HCT116 (cell line): Measurements from ENCODE around the gene COL23A1.

Source experiments
- EZH2phosphoT487 ChIP-seq: fragments of 200-600 bp; IDR thresholded peaks from 2 replicates; pipeline ENCODE4 v1.6.1; 2018; ENCODE audit warnings: antibody characterized with exemption, borderline replicate concordance
- POLR2A ChIP-seq: IDR thresholded peaks from 2 replicates; pipeline ENCODE4 v1.7.0; 2011; ENCODE audit warnings: borderline replicate concordance; ENCODE audit not compliant: insufficient read depth, insufficient read length; ENCODE audit errors: extremely low read depth
- POLR2AphosphoS5 ChIP-seq: IDR thresholded peaks from 2 replicates; pipeline ENCODE4 v1.6.1; 2011; ENCODE audit warnings: mild to moderate bottlenecking, low read depth, low read length, moderate library complexity
- RAD21 ChIP-seq: IDR thresholded peaks from 2 replicates; pipeline ENCODE4 v1.6.1; 2012; ENCODE audit warnings: low read depth, mild to moderate bottlenecking
- ZFX ChIP-seq: fragments of 450-650 bp; IDR thresholded peaks from 2 replicates; pipeline ENCODE4 v1.6.1; 2017
- TF ChIP-seq, protein P1 (sequence below), 3 experiments: fragments of 200-600 bp in 1 of 3; sonication (generic) in 1 of 3; IDR thresholded peaks in 2 of 3; conservative IDR thresholded peaks in 1 of 3; 2 replicates each; pipeline ENCODE4 v1.5.1; 2012 to 2017; ENCODE audit warnings: low read depth in 2 of 3, low read length in 2 of 3, antibody characterized with exemption in 1 of 3, borderline replicate concordance in 1 of 3, control low read depth in 1 of 3, mild to moderate bottlenecking in 1 of 3, mixed read lengths in 1 of 3, mixed run types in 1 of 3, moderate library complexity in 1 of 3; ENCODE audit not compliant: insufficient read depth in 1 of 3
- TF ChIP-seq, protein P2 (sequence below): IDR thresholded peaks from 2 replicates; pipeline ENCODE4 v1.6.1; 2012
- TF ChIP-seq, protein P3 (sequence below): IDR thresholded peaks from 2 replicates; pipeline ENCODE4 v1.6.1; 2012; ENCODE audit warnings: low read depth

DNA sequence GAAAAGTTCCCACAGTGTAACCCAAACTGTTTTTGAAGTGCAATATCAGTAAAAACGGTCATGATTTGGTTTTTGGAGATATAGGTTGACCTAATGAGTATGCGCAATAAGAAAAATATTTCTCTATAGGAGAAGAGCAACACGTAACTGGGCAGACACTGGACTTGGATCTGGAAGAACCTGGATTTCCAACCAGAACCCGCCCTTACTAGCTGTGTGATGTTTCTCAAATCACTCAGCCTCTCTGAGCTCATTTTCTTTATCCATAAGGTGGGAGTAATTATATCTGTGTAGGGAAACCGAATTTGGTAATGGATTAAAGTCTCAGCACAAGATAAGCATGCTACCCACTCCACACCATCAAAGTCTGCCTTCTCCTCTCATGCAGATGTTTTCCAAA lies 169.1 kb downstream of the COL23A1 start:
- no peak for TF ChIP-seq ZFX
- no peak for TF ChIP-seq POLR2A
- TF ChIP-seq, protein P1, sequence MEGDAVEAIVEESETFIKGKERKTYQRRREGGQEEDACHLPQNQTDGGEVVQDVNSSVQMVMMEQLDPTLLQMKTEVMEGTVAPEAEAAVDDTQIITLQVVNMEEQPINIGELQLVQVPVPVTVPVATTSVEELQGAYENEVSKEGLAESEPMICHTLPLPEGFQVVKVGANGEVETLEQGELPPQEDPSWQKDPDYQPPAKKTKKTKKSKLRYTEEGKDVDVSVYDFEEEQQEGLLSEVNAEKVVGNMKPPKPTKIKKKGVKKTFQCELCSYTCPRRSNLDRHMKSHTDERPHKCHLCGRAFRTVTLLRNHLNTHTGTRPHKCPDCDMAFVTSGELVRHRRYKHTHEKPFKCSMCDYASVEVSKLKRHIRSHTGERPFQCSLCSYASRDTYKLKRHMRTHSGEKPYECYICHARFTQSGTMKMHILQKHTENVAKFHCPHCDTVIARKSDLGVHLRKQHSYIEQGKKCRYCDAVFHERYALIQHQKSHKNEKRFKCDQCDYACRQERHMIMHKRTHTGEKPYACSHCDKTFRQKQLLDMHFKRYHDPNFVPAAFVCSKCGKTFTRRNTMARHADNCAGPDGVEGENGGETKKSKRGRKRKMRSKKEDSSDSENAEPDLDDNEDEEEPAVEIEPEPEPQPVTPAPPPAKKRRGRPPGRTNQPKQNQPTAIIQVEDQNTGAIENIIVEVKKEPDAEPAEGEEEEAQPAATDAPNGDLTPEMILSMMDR (IDR thresholded peaks at IDR 0.05 in 2 of 3, conservative IDR thresholded peaks at IDR 0.05 in 1 of 3; ENCODE audit: borderline replicate concordance in 1 of 3, insufficient read depth in 1 of 3, low read depth in 2 of 3, low read length in 2 of 3), result no peak
- TF ChIP-seq, protein P2, sequence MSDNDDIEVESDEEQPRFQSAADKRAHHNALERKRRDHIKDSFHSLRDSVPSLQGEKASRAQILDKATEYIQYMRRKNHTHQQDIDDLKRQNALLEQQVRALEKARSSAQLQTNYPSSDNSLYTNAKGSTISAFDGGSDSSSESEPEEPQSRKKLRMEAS, result no peak
- TF ChIP-seq, protein P3, sequence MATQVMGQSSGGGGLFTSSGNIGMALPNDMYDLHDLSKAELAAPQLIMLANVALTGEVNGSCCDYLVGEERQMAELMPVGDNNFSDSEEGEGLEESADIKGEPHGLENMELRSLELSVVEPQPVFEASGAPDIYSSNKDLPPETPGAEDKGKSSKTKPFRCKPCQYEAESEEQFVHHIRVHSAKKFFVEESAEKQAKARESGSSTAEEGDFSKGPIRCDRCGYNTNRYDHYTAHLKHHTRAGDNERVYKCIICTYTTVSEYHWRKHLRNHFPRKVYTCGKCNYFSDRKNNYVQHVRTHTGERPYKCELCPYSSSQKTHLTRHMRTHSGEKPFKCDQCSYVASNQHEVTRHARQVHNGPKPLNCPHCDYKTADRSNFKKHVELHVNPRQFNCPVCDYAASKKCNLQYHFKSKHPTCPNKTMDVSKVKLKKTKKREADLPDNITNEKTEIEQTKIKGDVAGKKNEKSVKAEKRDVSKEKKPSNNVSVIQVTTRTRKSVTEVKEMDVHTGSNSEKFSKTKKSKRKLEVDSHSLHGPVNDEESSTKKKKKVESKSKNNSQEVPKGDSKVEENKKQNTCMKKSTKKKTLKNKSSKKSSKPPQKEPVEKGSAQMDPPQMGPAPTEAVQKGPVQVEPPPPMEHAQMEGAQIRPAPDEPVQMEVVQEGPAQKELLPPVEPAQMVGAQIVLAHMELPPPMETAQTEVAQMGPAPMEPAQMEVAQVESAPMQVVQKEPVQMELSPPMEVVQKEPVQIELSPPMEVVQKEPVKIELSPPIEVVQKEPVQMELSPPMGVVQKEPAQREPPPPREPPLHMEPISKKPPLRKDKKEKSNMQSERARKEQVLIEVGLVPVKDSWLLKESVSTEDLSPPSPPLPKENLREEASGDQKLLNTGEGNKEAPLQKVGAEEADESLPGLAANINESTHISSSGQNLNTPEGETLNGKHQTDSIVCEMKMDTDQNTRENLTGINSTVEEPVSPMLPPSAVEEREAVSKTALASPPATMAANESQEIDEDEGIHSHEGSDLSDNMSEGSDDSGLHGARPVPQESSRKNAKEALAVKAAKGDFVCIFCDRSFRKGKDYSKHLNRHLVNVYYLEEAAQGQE, result no peak
- no peak for TF ChIP-seq RAD21
- no peak for TF ChIP-seq POLR2AphosphoS5
- TF ChIP-seq EZH2phosphoT487, result no peak
